H9 (cell line): Measurements from ENCODE around the gene ITSN2. TPM values are rescaled to one million over a fixed set of nuclear protein-coding genes. Genes with fewer than 3 reads are reported as not detected.

Experiments
- DNase-seq: peaks from one replicate; pipeline ENCODE4 v3.0.0-alpha.2; 2017
- H2AFZ ChIP-seq: one replicate; pipeline ENCODE4 v1.6.1; 2013; ENCODE audit warnings: mild to moderate bottlenecking, low read length, control low read depth, moderate library complexity
- H2AK5ac ChIP-seq: 2 replicates; pipeline ENCODE4 v1.6.1; 2013; ENCODE audit warnings: low read length, control low read depth, mixed read lengths; ENCODE audit not compliant: insufficient read length
- H2BK120ac ChIP-seq: one replicate; pipeline ENCODE4 v1.6.1; 2013; ENCODE audit warnings: low read depth, mild to moderate bottlenecking, low read length, control low read depth, inconsistent platforms; ENCODE audit not compliant: poor library complexity, severe bottlenecking
- H2BK12ac ChIP-seq: 2 replicates; pipeline ENCODE4 v1.6.1; 2013; ENCODE audit warnings: low read length, control low read depth, mixed read lengths, low read depth; ENCODE audit not compliant: insufficient read length
- H2BK15ac ChIP-seq: 2 replicates; pipeline ENCODE4 v1.6.1; 2013; ENCODE audit warnings: low read depth, low read length, control low read depth
- H2BK20ac ChIP-seq: one replicate; pipeline ENCODE4 v1.6.1; 2013; ENCODE audit warnings: low read depth, mild to moderate bottlenecking, low read length, control low read depth, inconsistent platforms; ENCODE audit not compliant: poor library complexity, severe bottlenecking
- H2BK5ac ChIP-seq: 2 replicates; pipeline ENCODE4 v1.6.1; 2013; ENCODE audit warnings: low read length, control low read depth, mixed read lengths; ENCODE audit not compliant: insufficient read length
- H3K14ac ChIP-seq: 2 replicates; pipeline ENCODE4 v1.6.1; 2013; ENCODE audit warnings: low read length, control low read depth; ENCODE audit not compliant: insufficient read depth
- H3K18ac ChIP-seq: 2 replicates; pipeline ENCODE4 v1.6.1; 2013; ENCODE audit warnings: low read depth, mild to moderate bottlenecking, mixed read lengths, low read length, control low read depth; ENCODE audit not compliant: insufficient read length
- H3K23ac ChIP-seq: 2 replicates; pipeline ENCODE4 v1.6.1; 2013; ENCODE audit warnings: low read length, control low read depth, mixed read lengths, low read depth; ENCODE audit not compliant: insufficient read length
- H3K23me2 ChIP-seq: 2 replicates; pipeline ENCODE4 v1.6.1; 2013; ENCODE audit warnings: low read depth, mild to moderate bottlenecking, mixed read lengths, low read length, control low read depth; ENCODE audit not compliant: insufficient read length, poor library complexity, severe bottlenecking
- H3K27ac ChIP-seq: 2 replicates; pipeline ENCODE4 v1.5.1; 2013; ENCODE audit warnings: low read length, control low read depth, mixed read lengths, low read depth; ENCODE audit not compliant: insufficient read length
- H3K27me3 ChIP-seq: 2 replicates; pipeline ENCODE4 v1.6.1; 2013; ENCODE audit warnings: low read length, control low read depth, inconsistent platforms; ENCODE audit not compliant: insufficient read depth
- H3K4ac ChIP-seq: 2 replicates; pipeline ENCODE4 v1.6.1; 2013; ENCODE audit warnings: low read depth, mild to moderate bottlenecking, control low read depth, inconsistent platforms, low read length, moderate library complexity
- H3K4me1 ChIP-seq: 2 replicates; pipeline ENCODE4 v1.6.1; 2013; ENCODE audit warnings: low read length, control low read depth, inconsistent platforms; ENCODE audit not compliant: insufficient read depth
- H3K4me2 ChIP-seq: 2 replicates; pipeline ENCODE4 v1.6.1; 2013; ENCODE audit warnings: low read length, control low read depth, mixed read lengths; ENCODE audit not compliant: insufficient read length, insufficient read depth
- H3K56ac ChIP-seq: 2 replicates; pipeline ENCODE4 v1.6.1; 2013; ENCODE audit warnings: low read depth, mild to moderate bottlenecking, mixed read lengths, low read length, control low read depth; ENCODE audit not compliant: insufficient read length
- H3K79me1 ChIP-seq: 2 replicates; pipeline ENCODE4 v1.6.1; 2013; ENCODE audit warnings: low read depth, mild to moderate bottlenecking, moderate library complexity, low read length, control low read depth, inconsistent platforms; ENCODE audit not compliant: insufficient read depth, poor library complexity, severe bottlenecking
- H3K79me2 ChIP-seq: 2 replicates; pipeline ENCODE4 v1.6.1; 2013; ENCODE audit warnings: low read length, control low read depth, inconsistent platforms; ENCODE audit not compliant: insufficient read depth
- H3K9ac ChIP-seq: 2 replicates; pipeline ENCODE4 v1.6.1; 2013; ENCODE audit warnings: low read length, control low read depth, mixed read lengths; ENCODE audit not compliant: insufficient read length; ENCODE audit errors: extremely low read depth
- H3K9me3 ChIP-seq: one replicate; pipeline ENCODE4 v1.6.1; 2013; ENCODE audit warnings: low read depth, low read length, inconsistent platforms; ENCODE audit not compliant: control insufficient read depth
- H3T11ph ChIP-seq: one replicate; pipeline ENCODE4 v1.6.1; 2013; ENCODE audit warnings: mild to moderate bottlenecking, low read length, control low read depth, inconsistent platforms
- H4K20me1 ChIP-seq: one replicate; pipeline ENCODE4 v1.6.1; 2013; ENCODE audit not compliant: control insufficient read depth, insufficient read length, insufficient read depth
- H4K5ac ChIP-seq: 2 replicates; pipeline ENCODE4 v1.6.1; 2013; ENCODE audit warnings: low read depth, mild to moderate bottlenecking, mixed read lengths, low read length, control low read depth; ENCODE audit not compliant: insufficient read length
- H4K8ac ChIP-seq: replicated peaks from 2 replicates; pipeline ENCODE4 v1.6.1; 2013; ENCODE audit warnings: low read length, control low read depth, mixed read lengths, low read depth; ENCODE audit not compliant: insufficient read length
- H4K91ac ChIP-seq: 2 replicates; pipeline ENCODE4 v1.6.1; 2013; ENCODE audit warnings: low read depth, mild to moderate bottlenecking, moderate library complexity, mixed read lengths, low read length, control low read depth; ENCODE audit not compliant: insufficient read length
- H3K27ac Mint-ChIP-seq, 3 experiments: 2 replicates in 2 of 3; 3 replicates in 1 of 3; pipeline ENCODE4 v1.8.0; 2020 to 2021; ENCODE audit warnings: mixed read lengths in 3 of 3, mild to moderate bottlenecking in 1 of 3, moderate library complexity in 1 of 3
- H3K27me3 Mint-ChIP-seq: 2 replicates; pipeline ENCODE4 v1.8.0; 2021; ENCODE audit warnings: low read depth, mild to moderate bottlenecking, moderate library complexity, mixed read lengths
- H3K36me3 Mint-ChIP-seq, 3 experiments: 2 replicates in 2 of 3; 3 replicates in 1 of 3; pipeline ENCODE4 v1.8.0; 2020 to 2021; ENCODE audit warnings: low read depth in 3 of 3, mixed read lengths in 3 of 3; ENCODE audit not compliant: insufficient read depth in 1 of 3
- H3K4me1 Mint-ChIP-seq, 2 experiments: 2 replicates each; pipeline ENCODE4 v1.8.0; 2020; ENCODE audit warnings: mixed read lengths in 2 of 2
- H3K4me3 Mint-ChIP-seq, 2 experiments: 2 replicates in 1 of 2; 3 replicates in 1 of 2; pipeline ENCODE4 v1.8.0; 2020 to 2021; ENCODE audit warnings: mild to moderate bottlenecking in 2 of 2, mixed read lengths in 2 of 2, moderate library complexity in 1 of 2
- H3K9me3 Mint-ChIP-seq, 2 experiments: 2 replicates in 1 of 2; 3 replicates in 1 of 2; pipeline ENCODE4 v1.8.0; 2020; ENCODE audit warnings: mild to moderate bottlenecking in 2 of 2, mixed read lengths in 2 of 2, moderate library complexity in 1 of 2
- CTCF ChIP-seq: fragments of 200-600 bp; sonication (generic); conservative IDR thresholded peaks from 3 replicates; pipeline ENCODE4 v1.8.0; 2021; ENCODE audit warnings: antibody characterized with exemption, mild to moderate bottlenecking
- WGBS: extraction: QIAGEN DNeasy Blood & Tissue Kit; methylation state at CpG from one replicate; pipeline ENCODE4 v1.1.7; 2013; ENCODE audit warnings: missing lambda C conversion rate, low lambda C conversion rate, mixed read lengths; ENCODE audit not compliant: insufficient read length; ENCODE audit errors: extremely low coverage; 5-methylcytosine and 5-hydroxymethylcytosine counted together
- total RNA-seq: library from RNA; stranded (reverse); gene quantifications from 2 replicates; pipeline ENCODE4 v1.2.1, GENCODE V29; 2021

ITSN2 gene
- total RNA-seq, 1 experiment from 2014 or later: 17.0 TPM

DNA sequence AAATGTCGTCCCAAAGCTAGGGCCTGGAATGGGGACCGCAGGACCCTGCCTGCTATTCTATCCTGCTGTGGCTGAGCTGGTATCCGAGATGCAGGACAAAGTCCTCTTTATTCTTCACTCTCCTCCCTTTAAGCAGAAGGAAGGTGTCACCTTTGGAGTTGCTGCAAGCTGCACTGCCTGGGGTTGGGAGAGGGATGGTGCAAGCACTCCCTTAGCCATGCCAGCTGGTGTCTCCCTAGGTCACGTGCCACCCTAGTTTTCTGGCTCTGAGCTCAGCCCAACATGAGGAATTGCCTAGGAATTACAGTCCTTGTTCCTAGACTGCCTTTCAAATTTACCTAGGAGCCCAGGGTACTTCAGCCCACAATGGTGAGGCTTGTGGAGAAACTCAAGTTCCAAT lies 206.9 kb downstream of the ITSN2 start:
- no peak overlapping the region for H3K4me2 ChIP-seq
- no peak overlapping the region for H2BK5ac ChIP-seq
- no peak for TF ChIP-seq CTCF
- H3K18ac ChIP-seq: no peak overlapping the region
- no peaks in the 10 kb centered on the region for H3K79me2 ChIP-seq
- H3K36me3 Mint-ChIP-seq: peaks cover 0 to 3% (median 0%) of the 10 kb centered on the region in 3 experiments; a peak in 1 of 7 replicates
- H2BK15ac ChIP-seq: no peak overlapping the region
- no peak overlapping the region for H2BK120ac ChIP-seq
- no peaks in the 10 kb centered on the region for H3K23me2 ChIP-seq
- no peaks in the 10 kb centered on the region for H3K9me3 ChIP-seq
- no peak overlapping the region for H4K91ac ChIP-seq
- no peak overlapping the region for H3K56ac ChIP-seq
- no peak overlapping the region for H3K4me3 Mint-ChIP-seq
- H4K20me1 ChIP-seq: no peaks in the 10 kb centered on the region
- H2BK20ac ChIP-seq: no peak overlapping the region
- no peak overlapping the region for H2AK5ac ChIP-seq
- H2AFZ ChIP-seq: no peak overlapping the region
- H3K27me3 Mint-ChIP-seq: no peaks in the 10 kb centered on the region
- DNase-seq: no peak
- H3K79me1 ChIP-seq: no peaks in the 10 kb centered on the region
- no peak overlapping the region for H3K9ac ChIP-seq
- no peak overlapping the region for H2BK12ac ChIP-seq
- H3K9me3 Mint-ChIP-seq: peaks cover 0 to 2% of the 10 kb centered on the region in 2 experiments; a peak in 2 of 5 replicates
- no peak overlapping the region for H3K4ac ChIP-seq
- no peak overlapping the region for H3K14ac ChIP-seq
- H3K4me1 Mint-ChIP-seq: no peaks in the 10 kb centered on the region
- H3K23ac ChIP-seq: no peak overlapping the region
- H3K27me3 ChIP-seq: no peaks in the 10 kb centered on the region
- H3K27ac ChIP-seq: no peak overlapping the region
- no peak overlapping the region for H4K5ac ChIP-seq
- no CpG with 5 or more reads among the region's 4 CpGs for WGBS
- H3K4me1 ChIP-seq: no peaks in the 10 kb centered on the region
- no peak overlapping the region for H4K8ac ChIP-seq
- no peak overlapping the region for H3K27ac Mint-ChIP-seq
- no peak overlapping the region for H3T11ph ChIP-seq

Other genes with a start within 250 kb of the ITSN2 start
- gene PFN4, start 237.2 kb downstream of the ITSN2 start, total RNA-seq: not detected in 2 replicates
- gene FAM228B, start 237.1 kb downstream of the ITSN2 start, total RNA-seq: 6.5 and 6.7 TPM in 2 replicates
- not detected in 2 replicates for gene FAM228A, start 185.5 kb downstream of the ITSN2 start, total RNA-seq
- gene NCOA1, start 130.7 kb upstream of the ITSN2 start, total RNA-seq: 14.0 and 14.8 TPM in 2 replicates